HepG2 (cell line): Measurements from ENCODE around the gene HELZ2. TPM values are rescaled to one million over a fixed set of nuclear protein-coding genes. Genes with fewer than 3 reads are reported as not detected.

Source experiments
- ATAC-seq: fragments of 200-7000 bp; cut with Tn5 transposase; 3 replicates; pipeline ENCODE4 v1.9.1; 2020; ENCODE audit warnings: mild to moderate bottlenecking, moderate library complexity
- BruUV-seq: library from RNA; stranded (reverse); fragments of 400-500 nt; replicated peaks from 2 replicates; lab custom pipeline; 2021; lab: Mats Ljungman, UMichigan
- CTCF ChIA-PET: fragments of 300-600 bp; formaldehyde crosslinking; extraction: SDS; loops from one replicate; lab custom pipeline; 2021; ENCODE audit warnings: low total read pairs, inconsistent platforms, low intra/inter-chr PET ratio; lab: Yijun Ruan, JAX
- POLR2A ChIA-PET: fragments of 350-600 bp; sonication (Branson Sonifier 250); formaldehyde crosslinking; loops from one replicate; lab custom pipeline; 2020; ENCODE audit warnings: antibody characterized with exemption, inconsistent platforms; lab: Yijun Ruan, JAX
- DNase-seq: peaks from one replicate; pipeline ENCODE4 v3.0.0-alpha.2; 2015; ENCODE audit warnings: low spot score
- FAIRE-seq: peaks from 3 replicates; lab custom pipeline; 2011; peaks lifted over from hg19 to GRCh38; lab: Jason Lieb, UNC
- H2AFZ ChIP-seq: one replicate; pipeline ENCODE4 v1.6.1; 2011; ENCODE audit warnings: low read length, inconsistent platforms
- H3K27ac ChIP-seq: fragments of 300-600 bp; 3 replicates; pipeline ENCODE4 v1.8.0; 2011; ENCODE audit warnings: mixed run types, mild to moderate bottlenecking, mixed read lengths, low read length, inconsistent platforms; ENCODE audit not compliant: insufficient read depth; ENCODE audit errors: extremely low read length
- H3K27me3 ChIP-seq, 2 experiments: fragments of 200-600 bp in 1 of 2; 2 replicates in 1 of 2; 3 replicates in 1 of 2; pipeline versions ENCODE4 v1.6.0 to v1.8.0; 2011; ENCODE audit warnings: low read length in 2 of 2, mild to moderate bottlenecking in 2 of 2, moderate library complexity in 2 of 2, inconsistent platforms in 1 of 2; ENCODE audit not compliant: insufficient read depth in 2 of 2, control insufficient read depth in 1 of 2
- H3K36me3 ChIP-seq, 2 experiments: fragments of 200-600 bp in 1 of 2; replicated peaks in 1 of 2; 2 replicates in 1 of 2; 3 replicates in 1 of 2; pipeline versions ENCODE4 v1.5.1 to v1.8.0; 2011; ENCODE audit warnings: low read length in 2 of 2, inconsistent platforms in 1 of 2; ENCODE audit not compliant: insufficient read depth in 2 of 2, control insufficient read depth in 1 of 2
- H3K4me1 ChIP-seq: 2 replicates; pipeline ENCODE4 v1.5.1; 2012; ENCODE audit warnings: low read length, inconsistent platforms; ENCODE audit not compliant: insufficient read depth
- H3K4me2 ChIP-seq: 2 replicates; pipeline ENCODE4 v1.6.0; 2011; ENCODE audit warnings: low read depth, low read length, inconsistent platforms
- H3K4me3 ChIP-seq, 3 experiments: fragments of 200-600 bp in 1 of 3; sonication (generic), shearing (Covaris generic) in 1 of 3; replicated peaks in 1 of 3; 2 replicates each; pipeline ENCODE4 v1.5.1; 2011 to 2016; ENCODE audit warnings: low read length in 3 of 3, inconsistent platforms in 2 of 3, low read depth in 2 of 3, mild to moderate bottlenecking in 2 of 3, control low read depth in 1 of 3, mixed read lengths in 1 of 3; ENCODE audit not compliant: insufficient read depth in 1 of 3
- H3K79me2 ChIP-seq: one replicate; pipeline ENCODE4 v1.6.1; 2011; ENCODE audit warnings: low read length, inconsistent platforms; ENCODE audit not compliant: insufficient read depth
- H3K9ac ChIP-seq: 2 replicates; pipeline ENCODE4 v1.6.0; 2011; ENCODE audit warnings: mild to moderate bottlenecking, low read depth, low read length, inconsistent platforms; ENCODE audit not compliant: insufficient read depth
- H3K9me3 ChIP-seq: 2 replicates; pipeline ENCODE4 v1.5.1; 2012; ENCODE audit warnings: mild to moderate bottlenecking, low read length
- H4K20me1 ChIP-seq: 2 replicates; pipeline ENCODE4 v1.6.0; 2011; ENCODE audit warnings: inconsistent platforms, mild to moderate bottlenecking, low read length, moderate library complexity; ENCODE audit not compliant: insufficient read depth
- AGO1 ChIP-seq: fragments of 200-400 bp; formaldehyde crosslinking; IDR thresholded peaks from 2 replicates; pipeline ENCODE4 v1.6.1; 2017; ENCODE audit warnings: mild to moderate bottlenecking, low read depth, low read length, moderate library complexity; ENCODE audit not compliant: poor library complexity, severe bottlenecking
- AKAP8 ChIP-seq: sonication (generic); formaldehyde crosslinking; IDR thresholded peaks from 2 replicates; pipeline ENCODE4 v1.5.1; 2020; ENCODE audit warnings: mild to moderate bottlenecking, missing genetic modification reagents
- DMTF1 ChIP-seq: sonication (generic); formaldehyde crosslinking; IDR thresholded peaks from 2 replicates; pipeline ENCODE4 v1.4.0; 2020; ENCODE audit warnings: mild to moderate bottlenecking, missing genetic modification reagents
- EEA1 ChIP-seq: sonication (generic); formaldehyde crosslinking; IDR thresholded peaks from 2 replicates; pipeline ENCODE4 v1.5.1; 2020; ENCODE audit warnings: mild to moderate bottlenecking, missing genetic modification reagents, borderline replicate concordance
- SAFB2 ChIP-seq: sonication (generic); formaldehyde crosslinking; IDR thresholded peaks from 2 replicates; pipeline ENCODE4 v1.5.1; 2020; ENCODE audit warnings: missing genetic modification reagents, low read depth, mild to moderate bottlenecking, borderline replicate concordance
- ZHX1 ChIP-seq: sonication (generic); formaldehyde crosslinking; IDR thresholded peaks from 2 replicates; pipeline ENCODE4 v1.8.1; 2022; ENCODE audit warnings: low read depth, mild to moderate bottlenecking, missing genetic modification reagents
- WGBS: methylation state at CpG from one replicate; pipeline ENCODE4 v1.1.6; 2017; ENCODE audit warnings: low lambda C conversion rate; 5-methylcytosine and 5-hydroxymethylcytosine counted together
- in situ Hi-C: cut with HindIII; loops from 2 replicates; pipeline ENCODE4 v1.10.0; 2017; ENCODE audit warnings: low pct_unique_long_range_greater_than_20kb; ENCODE audit not compliant: extremely low pct_ligation_motif_present
- intact Hi-C: fragments of 100-400 bp; cut with micrococcal nuclease; formaldehyde crosslinking; loops from one replicate; pipeline ENCODE4 v1.10.0; 2022; ENCODE audit not compliant: unreplicated experiment
- polyA plus RNA-seq, 8 experiments: library from polyadenylated mRNA; depleted of rRNA in 3 of 8; stranded (reverse) in 7 of 8; unstranded in 1 of 8; fragments of >200 nt; fragmentation: Illumina TruSeq in 4 of 8; extraction: Trizol in 4 of 8; gene quantifications; 2 replicates each; pipeline versions ENCODE4 v1.2.1 to v1.2.3, GENCODE V29; 2011 to 2016; ENCODE audit warnings: low read depth in 4 of 8, missing spikeins in 1 of 8, mixed read lengths in 1 of 8; ENCODE audit not compliant: insufficient read depth in 1 of 8
- total RNA-seq, 5 experiments: library from RNA; depleted of rRNA; stranded (reverse); fragments of >200 nt; fragmentation: Illumina TruSeq; extraction: Trizol; gene quantifications; 2 replicates each; pipeline ENCODE4 v1.2.3, GENCODE V29; 2016; ENCODE audit warnings: low read depth in 1 of 5
- TF ChIP-seq, protein P1 (sequence below): sonication (generic); formaldehyde crosslinking; IDR thresholded peaks from 2 replicates; pipeline ENCODE4 v1.4.0; 2020; ENCODE audit warnings: mild to moderate bottlenecking, missing genetic modification reagents
- TF ChIP-seq, protein P2 (sequence below): sonication (generic); formaldehyde crosslinking; IDR thresholded peaks from 2 replicates; pipeline ENCODE4 v1.5.0; 2020; ENCODE audit warnings: mild to moderate bottlenecking, missing genetic modification reagents, borderline replicate concordance

HELZ2 gene
- total and polyA plus RNA-seq, 2 of the 13 experiments (the other 11 are each of a cell fraction or from before 2014, with no cell fraction given) = 9.6 to 10.1 TPM

- TF ChIP-seq, protein P1, sequence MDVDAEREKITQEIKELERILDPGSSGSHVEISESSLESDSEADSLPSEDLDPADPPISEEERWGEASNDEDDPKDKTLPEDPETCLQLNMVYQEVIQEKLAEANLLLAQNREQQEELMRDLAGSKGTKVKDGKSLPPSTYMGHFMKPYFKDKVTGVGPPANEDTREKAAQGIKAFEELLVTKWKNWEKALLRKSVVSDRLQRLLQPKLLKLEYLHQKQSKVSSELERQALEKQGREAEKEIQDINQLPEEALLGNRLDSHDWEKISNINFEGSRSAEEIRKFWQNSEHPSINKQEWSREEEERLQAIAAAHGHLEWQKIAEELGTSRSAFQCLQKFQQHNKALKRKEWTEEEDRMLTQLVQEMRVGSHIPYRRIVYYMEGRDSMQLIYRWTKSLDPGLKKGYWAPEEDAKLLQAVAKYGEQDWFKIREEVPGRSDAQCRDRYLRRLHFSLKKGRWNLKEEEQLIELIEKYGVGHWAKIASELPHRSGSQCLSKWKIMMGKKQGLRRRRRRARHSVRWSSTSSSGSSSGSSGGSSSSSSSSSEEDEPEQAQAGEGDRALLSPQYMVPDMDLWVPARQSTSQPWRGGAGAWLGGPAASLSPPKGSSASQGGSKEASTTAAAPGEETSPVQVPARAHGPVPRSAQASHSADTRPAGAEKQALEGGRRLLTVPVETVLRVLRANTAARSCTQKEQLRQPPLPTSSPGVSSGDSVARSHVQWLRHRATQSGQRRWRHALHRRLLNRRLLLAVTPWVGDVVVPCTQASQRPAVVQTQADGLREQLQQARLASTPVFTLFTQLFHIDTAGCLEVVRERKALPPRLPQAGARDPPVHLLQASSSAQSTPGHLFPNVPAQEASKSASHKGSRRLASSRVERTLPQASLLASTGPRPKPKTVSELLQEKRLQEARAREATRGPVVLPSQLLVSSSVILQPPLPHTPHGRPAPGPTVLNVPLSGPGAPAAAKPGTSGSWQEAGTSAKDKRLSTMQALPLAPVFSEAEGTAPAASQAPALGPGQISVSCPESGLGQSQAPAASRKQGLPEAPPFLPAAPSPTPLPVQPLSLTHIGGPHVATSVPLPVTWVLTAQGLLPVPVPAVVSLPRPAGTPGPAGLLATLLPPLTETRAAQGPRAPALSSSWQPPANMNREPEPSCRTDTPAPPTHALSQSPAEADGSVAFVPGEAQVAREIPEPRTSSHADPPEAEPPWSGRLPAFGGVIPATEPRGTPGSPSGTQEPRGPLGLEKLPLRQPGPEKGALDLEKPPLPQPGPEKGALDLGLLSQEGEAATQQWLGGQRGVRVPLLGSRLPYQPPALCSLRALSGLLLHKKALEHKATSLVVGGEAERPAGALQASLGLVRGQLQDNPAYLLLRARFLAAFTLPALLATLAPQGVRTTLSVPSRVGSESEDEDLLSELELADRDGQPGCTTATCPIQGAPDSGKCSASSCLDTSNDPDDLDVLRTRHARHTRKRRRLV (CRISPR knock-in tag) = no peak
- TF ChIP-seq, protein P2, sequence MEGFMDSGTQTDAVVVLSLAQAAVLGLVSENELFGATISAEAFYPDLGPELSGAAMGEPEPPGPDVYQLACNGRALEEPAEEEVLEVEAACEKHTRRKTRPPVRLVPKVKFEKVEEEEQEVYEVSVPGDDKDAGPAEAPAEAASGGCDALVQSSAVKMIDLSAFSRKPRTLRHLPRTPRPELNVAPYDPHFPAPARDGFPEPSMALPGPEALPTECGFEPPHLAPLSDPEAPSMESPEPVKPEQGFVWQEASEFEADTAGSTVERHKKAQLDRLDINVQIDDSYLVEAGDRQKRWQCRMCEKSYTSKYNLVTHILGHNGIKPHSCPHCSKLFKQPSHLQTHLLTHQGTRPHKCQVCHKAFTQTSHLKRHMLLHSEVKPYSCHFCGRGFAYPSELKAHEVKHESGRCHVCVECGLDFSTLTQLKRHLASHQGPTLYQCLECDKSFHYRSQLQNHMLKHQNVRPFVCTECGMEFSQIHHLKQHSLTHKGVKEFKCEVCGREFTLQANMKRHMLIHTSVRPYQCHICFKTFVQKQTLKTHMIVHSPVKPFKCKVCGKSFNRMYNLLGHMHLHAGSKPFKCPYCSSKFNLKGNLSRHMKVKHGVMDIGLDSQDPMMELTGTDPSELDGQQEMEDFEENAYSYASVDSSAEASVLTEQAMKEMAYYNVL = 0 out of 2 replicates have a peak, but pooled peaks have one; percentile 17
Observed at GRCh38 chr20:63567386-63568169, 6.5 kb downstream of the HELZ2 start (continued).

DNA sequence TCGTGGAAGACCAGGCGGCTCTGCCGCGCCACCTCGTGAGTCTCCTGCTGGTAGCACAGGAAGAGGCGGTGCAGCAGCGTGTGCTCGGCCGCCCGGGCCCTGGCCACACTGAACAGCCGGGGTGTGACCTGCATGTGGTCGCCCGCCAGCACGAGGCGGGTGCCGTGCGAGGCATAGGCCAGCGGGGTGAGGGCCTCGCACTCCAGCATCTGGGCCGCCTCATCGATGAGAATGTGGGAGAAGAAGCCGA, 7.0 kb downstream of the HELZ2 start:
- 92% methylated on average over 22 of the region's 22 CpGs for WGBS
- TF ChIP-seq AKAP8 (CRISPR knock-in tag) (peak; percentile 42; the same call in 1 of the 2 replicates), AGO1 (peak; percentile 14), DMTF1 (CRISPR knock-in tag) (no peak), EEA1 (CRISPR knock-in tag) (peak; percentile 48; the same call in 1 of the 2 replicates), SAFB2 (0 out of 2 replicates have a peak, but pooled peaks have one; percentile 61), ZHX1 (CRISPR knock-in tag) (0 out of 2 replicates have a peak, but pooled peaks have one; percentile 8)

More for the DNA sequence above, 7.0 kb downstream of the HELZ2 start:
- no peaks in the 10 kb centered on the region for H3K36me3 ChIP-seq
- in situ Hi-C loops = no loop called here
- H3K4me2 ChIP-seq = no peak overlapping the region
- no peak overlapping the region for H3K9ac ChIP-seq
- H3K27ac ChIP-seq = no peak overlapping the region
- no peak overlapping the region for H2AFZ ChIP-seq
- CTCF ChIA-PET = no interaction called here
- no peaks in the 10 kb centered on the region for H3K9me3 ChIP-seq
- FAIRE-seq = no peak
- H3K4me3 ChIP-seq = no peak overlapping the region
- no peak for DNase-seq
- no peaks in the 10 kb centered on the region for H3K79me2 ChIP-seq
- ATAC-seq = no peak
- intact Hi-C loops = no loop called here
- POLR2A ChIA-PET = no interaction called here
- H4K20me1 ChIP-seq = peaks cover 2% of the 10 kb centered on the region; the same call in 1 of the 2 replicates
- no peaks in the 10 kb centered on the region for H3K4me1 ChIP-seq
- no TSS peak for BruUV-seq
- H3K27me3 ChIP-seq = no peaks in the 10 kb centered on the region
